ENCODE results near the gene ATP2A2.
"Not testable (repeated sequence)": the region's sequence is repeated elsewhere in the genome, so short reads cannot be mapped to it uniquely, and the experiment has no call there.

ATP2A2 gene

DNA sequence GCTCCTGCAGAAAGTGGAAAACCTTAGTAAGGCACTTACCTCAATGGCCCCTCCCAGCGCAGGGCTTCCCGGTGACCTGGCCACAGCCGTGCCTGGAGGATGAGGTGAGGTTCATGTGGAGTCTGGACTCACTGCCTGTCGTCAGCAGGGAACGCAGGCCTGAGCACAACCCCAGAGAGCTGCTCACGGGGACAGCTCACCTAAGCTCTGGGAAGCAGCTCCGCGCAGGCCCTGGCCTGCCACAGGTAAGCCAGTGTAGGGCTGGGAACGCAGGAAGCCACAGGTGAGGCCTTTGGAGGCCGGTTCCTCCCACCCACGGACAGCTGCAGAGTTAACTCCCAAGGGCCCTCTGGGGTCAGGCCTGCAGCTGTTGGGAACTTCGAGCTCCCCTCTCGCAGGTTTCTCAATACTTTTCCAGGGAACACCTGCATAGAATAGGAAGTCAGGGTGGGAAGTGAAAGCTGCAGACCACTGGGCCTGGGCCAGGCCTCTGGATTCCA is 89.7 kb downstream of the ATP2A2 start:
- DNase-seq, result no peak

DNA sequence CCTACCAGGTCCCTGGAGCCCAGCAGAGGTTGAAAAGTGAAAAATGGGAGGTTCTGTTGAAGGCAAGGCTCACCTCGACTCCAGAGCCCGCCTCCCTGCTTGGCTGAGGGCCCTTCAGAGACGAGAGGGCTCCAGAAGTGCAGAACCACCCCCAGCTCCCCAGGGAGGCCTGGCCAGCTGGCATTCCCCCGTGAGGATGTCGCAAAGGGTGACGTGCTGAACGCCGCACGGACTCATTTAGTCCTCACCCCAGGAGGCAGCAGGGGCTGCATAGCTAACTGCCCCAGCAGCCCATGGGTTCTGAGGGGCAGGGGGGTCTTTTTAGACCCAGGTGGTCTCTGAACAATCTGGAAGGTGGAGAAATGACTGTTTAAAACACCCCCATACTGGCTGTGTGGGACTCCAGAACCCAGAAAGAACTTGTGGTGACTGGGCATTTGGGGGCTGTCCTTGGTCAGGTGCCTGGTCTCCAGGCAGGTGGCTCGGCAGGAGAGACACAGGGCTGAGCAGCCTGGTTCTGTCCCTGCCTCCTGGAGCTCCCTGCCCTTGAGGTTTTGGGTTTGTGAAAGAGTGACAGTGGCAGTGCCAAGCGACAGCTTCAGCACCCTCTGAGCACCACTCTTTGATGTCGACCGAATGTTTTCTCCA is 90.5 kb downstream of the ATP2A2 start:
- no peak for DNase-seq

- DNase-seq, result no peak
Measured at GRCh38 chr12:110372056-110372425, 91.0 kb downstream of the ATP2A2 start.

DNA sequence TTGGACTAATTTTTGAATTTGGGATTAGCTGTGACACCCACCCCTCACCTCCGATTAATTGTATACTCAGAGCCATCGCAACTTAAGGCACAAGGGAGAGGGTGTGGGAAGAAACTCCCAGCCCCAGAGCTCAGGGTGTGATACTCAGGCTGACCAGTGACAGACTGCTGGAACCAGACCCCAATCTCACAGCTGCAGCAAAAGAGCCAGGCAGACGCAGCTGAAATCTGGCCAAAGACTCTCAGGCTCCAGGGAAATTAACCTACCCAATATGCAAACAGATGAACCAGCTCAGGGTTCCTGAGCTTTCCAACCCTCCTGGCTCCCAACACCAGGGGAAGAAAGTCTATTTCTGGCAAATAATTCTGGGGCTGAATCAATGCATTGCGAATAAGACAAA is 92.0 kb downstream of the ATP2A2 start:
- no peak for DNase-seq

DNA sequence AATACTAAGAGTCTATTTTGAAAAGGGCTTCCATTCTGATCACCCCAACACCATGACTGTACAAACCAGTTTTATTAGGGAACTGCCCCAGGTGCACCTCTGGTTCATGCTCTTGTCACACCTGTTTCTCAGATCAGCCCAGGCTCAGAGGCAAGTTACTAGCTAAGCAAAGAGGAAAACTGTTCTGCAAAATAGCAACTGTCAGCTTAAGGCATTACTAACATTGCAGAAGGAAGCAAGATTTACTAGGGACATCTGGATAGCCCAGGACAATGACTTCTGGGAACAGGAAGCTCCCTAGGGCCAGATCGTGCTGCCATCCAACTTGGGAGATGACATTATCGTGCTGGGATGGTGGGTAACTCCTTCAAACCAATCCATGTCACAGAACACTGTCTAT is 92.4 kb downstream of the ATP2A2 start:
- DNase-seq, result no peak

DNA sequence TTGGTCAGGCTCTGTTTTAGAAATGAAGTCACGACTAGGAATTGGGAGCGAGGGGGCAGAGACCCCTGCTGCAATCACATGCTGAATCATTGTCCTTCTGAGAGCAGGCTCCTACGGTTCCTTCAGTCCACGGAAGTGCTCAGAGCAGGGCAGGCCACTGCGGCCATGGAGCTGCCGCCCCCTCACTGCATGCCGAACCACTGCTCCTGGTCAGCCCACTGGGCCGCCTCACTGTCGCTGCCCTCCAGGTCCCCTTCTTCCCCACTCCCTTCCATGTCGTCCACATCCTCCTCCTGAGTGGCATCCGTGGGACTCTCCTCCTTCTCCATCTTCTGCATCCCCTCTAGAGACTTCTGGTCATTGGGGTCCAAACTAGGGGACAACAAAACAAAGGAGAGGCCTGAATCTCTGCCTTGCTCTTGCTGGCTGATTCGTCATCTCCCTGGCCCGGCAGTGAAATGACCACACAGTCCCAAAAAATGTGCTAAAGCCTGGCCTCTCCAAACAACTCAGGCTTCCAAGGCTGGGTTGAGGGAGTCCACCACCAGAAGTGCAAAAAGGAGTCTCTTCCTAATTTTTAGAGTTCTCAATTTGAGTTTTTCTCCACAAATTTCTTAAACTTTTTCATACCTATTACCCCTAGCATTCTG is 93.0 kb downstream of the ATP2A2 start:
- DNase-seq, result no peak

- not testable (repeated sequence) for DNase-seq
Measured at GRCh38 chr12:110378131-110378790, 97.2 kb downstream of the ATP2A2 start.

GRCh38 chr12:110379197-110379596 is 98.2 kb downstream of the ATP2A2 start:
- DNase-seq, result no peak

- no peak for DNase-seq
Measured at GRCh38 chr12:110379631-110380030, 98.6 kb downstream of the ATP2A2 start.

GRCh38 chr12:110382683-110383082 is 101.6 kb downstream of the ATP2A2 start:
- DNase-seq, result no peak
